Activated CD4-positive, CD25-positive, alpha-beta regulatory T cell treated with anti-CD3 and anti-CD28 coated beads, Interleukin-2, amount 50 U/mL, for 24 hours (primary cell): Measurements from ENCODE around the gene PARD3B.
"Not testable (repeated sequence)": the region's sequence is repeated elsewhere in the genome, so short reads cannot be mapped to it uniquely, and the experiment has no call there.

Experiments used
- ATAC-seq, 2 donors: fragments of 150-1000 bp; cut with Tn5 transposase; one replicate each; pipeline ENCODE4 v1.10.0; 2021; ENCODE audit warnings: mild to moderate bottlenecking in 1 of 2, moderate library complexity in 1 of 2

Gene PARD3B

DNA sequence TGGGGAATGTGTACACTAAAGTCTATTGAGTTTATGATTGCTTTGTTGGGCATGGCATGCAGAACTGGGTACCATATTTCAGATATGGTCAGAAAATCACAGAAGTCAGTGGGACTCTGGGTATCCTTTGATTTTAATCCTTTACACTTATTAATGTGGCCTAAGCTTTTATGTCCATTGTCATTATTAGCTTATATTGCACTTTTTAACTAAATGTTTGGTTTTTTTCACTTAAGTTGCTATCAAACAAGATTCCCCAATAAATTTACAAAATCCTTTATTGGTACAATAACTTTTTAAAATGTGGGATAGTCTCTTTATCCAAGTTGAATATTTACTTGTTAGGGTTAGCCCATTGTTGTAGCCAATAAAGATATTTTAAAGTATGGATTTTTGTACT, 902.9 kb downstream of the PARD3B start:
- no peak for ATAC-seq

DNA sequence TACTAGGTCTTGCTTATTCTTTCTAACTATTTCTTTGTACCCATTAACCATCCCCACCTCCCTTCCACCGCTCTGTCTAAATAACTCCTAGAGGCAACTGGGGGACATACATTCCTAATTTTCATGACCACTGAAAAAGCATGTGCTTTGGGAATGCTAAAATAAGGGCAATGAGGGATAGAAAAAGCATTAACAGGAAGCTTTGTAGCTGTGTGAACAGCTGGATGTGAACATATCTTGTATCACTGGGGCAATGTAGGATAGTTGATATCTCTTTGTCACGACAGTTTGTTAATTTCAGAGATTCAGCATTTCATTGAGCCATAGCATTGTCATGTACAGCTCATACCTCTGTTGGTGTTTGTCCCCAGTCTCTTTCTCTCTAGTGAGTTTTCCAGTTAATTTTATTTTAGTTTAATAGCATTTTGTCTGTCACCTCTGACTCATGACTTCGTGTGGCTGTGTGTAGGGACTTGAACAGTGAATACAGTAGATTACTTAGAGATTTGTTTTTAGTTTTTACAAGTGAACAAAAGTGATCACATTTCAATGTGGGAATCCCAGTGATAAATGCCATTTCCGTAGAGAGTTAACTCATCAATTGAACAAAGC, 906.7 kb downstream of the PARD3B start:
- no peak for ATAC-seq

DNA sequence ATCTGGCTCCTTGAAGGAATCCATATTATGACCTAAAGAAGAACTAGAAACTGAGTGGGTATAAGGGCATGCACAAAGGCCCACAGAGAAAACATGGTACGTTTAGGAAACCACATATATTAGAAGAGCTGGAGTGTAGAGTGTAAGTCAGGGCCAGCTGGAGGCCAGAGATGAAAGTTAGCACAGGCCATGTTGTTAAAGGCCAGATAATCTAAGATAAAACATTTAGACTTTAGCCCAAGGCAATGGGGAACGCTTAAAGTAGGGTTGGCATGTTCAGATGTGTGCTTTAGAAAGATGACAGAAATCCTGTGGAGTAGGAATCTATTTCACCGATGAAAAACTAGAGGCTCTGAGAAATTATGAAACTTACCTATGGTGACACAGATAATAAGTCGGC, 907.9 kb downstream of the PARD3B start:
- ATAC-seq, result no peak

DNA sequence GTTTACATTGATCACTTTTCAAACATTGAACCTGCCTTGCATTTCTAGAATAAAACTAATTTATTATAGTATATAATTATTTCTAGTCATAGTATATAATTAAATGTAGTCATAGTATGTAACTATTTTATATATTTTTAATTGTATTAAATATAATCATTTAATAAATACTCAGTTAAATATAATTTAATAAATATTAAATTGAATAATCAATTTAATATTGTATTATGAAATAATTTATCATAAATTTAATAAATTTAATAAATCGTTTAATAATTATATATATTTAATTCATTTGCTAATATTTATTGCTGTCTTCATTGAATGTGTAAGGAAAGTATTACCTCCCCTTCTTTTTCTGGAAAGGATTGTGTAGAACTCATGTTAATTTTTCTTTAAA, 911.4 kb downstream of the PARD3B start:
- no peak for ATAC-seq

DNA sequence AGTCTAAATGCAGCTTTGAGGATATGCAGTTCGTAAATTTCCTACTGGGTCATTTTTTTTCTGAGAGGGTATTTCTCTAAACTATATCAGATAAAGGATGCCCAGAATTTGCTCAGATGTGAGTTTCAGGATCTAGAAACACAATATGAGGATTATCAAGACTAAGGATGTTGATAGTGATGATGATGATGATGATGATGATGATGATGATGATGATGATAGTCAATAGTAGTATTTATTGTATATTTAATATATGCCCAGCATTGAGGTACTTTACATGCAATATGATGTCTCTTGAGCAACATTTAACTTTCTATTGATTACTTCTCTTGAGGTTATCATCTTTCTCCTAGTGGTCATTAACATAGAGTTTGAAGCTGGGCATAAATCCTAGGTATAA, 914.9 kb downstream of the PARD3B start:
- ATAC-seq, result no peak

DNA sequence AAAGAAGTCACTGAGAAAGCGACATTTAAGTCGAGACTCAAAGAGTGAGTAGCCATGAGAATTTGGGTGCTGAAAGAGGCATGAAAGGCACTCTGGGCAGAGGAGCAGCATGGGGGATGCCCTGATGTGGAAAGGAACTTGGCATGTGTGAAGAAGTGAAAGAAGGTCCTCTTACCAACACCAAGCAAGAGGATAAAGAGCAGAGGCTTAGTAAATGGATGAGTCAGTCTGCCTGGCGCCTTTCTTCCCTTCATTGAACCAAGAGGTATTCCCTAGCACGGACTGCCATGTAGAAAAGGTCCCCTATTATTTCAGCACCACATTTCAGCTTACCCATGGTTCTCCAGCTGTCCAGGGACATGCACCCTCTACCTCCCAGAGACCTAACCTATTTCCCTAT, 915.9 kb downstream of the PARD3B start:
- ATAC-seq, result no peak

DNA sequence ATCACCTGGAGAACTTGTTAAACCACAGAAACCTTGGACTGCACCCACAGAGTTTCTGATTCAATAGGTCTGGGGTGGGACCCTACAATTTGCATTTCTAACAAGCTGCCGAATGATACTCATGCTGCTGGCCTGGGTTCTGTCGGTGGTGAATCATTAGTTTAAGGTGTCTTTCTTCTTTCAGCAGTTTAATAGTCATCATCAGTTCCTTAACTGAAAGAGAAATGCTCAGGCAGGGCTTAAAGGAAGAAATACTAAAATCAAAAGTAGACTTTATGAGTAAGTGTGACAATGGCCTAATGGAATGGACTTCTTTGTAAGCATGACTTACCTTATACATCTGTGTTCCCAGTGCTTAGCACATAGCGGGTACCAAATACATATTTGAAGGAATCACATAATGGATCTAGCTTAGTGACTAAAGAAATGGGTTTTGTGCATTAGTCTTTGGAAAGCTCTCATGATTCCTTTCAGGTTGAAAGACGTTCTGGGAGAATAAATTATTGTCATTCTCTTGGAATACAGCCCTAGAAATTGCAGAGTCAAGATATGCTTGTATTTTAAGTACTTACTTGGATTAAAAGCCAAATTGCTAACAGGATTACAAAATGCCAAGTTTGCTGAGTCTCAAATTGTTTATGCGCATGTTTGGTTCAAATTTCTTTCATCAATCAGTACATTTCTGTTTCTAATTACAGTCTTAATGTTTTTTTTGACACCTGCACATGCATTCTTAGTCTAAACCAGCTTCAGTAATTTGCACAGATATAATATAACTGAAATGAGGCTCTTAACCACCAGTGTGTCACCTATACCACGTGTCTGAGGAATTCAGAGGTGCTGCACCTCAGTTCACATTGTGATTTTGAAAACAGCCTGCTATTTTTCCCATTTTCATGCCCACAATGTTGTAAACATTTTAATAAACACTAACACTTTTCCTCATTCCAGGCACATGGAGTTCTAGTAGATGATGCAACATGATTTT, 916.7 kb downstream of the PARD3B start:
- peak; percentile 25 to 45 for ATAC-seq

DNA sequence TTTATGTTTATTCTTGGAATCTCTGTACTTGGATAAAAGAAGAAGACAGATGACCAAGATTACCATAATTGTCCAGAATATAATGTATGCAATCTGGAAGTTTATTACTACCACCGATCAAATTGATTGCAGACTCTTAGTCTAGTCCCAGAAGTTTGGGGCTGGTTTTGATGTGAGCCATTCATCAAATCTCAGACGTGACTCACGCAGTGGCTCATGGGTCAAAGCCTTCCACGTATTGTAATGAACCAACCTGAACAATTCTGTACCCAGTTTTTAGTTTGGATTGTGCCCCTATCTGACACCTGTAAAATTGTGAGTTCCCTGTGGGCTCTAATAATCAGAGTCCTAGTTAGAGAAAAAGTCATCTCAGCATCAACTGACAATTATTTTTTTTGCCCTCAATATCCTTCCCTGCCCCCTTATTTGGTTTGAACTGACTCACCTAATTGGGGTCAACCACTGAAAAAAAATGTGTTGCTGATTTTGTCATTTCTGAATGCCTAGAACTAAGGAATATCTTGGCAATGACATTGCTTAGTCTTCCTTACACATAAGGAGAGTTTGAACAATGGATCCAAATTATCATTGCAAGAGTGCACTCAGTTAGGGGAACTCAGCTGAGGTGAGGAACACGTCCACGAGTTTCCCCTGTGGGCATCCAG, 917.5 kb downstream of the PARD3B start:
- no peak for ATAC-seq

DNA sequence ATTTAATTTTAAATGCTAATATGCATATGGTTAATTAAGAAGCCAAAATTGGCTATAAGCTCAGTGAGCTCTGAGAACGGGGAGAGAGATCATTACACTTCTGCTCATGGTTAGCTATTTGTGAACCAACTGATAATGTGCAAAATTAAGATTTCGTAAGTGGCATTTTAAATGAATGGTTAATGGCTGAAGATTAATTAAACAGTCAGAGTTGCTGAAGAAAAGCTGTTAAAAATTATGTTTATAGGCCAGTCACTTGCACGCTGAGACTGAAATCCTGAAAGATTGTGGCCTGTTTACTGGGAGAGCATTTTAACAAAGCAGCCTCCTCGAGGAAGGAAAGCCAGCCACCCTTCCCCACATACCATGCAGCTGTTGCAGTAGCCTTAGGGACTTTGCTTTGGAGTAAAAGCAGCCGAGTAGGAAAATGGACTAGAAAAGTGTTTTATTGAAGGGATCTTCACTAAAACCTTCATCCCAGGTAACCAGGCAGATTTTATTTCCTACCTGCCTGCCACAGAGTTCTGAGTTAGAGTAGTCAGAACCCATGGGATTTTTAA, 918.3 kb downstream of the PARD3B start:
- no peak for ATAC-seq

DNA sequence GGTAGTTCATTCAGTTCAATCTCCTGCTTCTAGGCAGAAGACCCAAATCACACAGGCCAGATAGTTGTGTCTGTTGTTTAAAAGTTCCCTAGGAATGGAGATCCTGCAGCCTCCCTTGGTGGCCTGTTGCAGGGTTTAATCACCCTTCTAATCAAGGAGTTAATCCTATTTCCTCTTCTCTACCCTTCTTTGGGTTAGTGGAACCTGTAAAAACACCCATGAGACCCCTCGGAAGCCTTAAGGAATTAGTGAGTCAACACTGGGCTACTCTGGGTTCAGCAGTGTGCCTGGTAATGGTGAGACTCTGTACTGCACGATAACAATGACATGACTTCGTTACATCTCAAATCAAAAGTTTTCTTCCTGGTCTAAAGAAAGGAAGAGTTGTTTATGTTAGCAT, 919.4 kb downstream of the PARD3B start:
- ATAC-seq, result no peak

DNA sequence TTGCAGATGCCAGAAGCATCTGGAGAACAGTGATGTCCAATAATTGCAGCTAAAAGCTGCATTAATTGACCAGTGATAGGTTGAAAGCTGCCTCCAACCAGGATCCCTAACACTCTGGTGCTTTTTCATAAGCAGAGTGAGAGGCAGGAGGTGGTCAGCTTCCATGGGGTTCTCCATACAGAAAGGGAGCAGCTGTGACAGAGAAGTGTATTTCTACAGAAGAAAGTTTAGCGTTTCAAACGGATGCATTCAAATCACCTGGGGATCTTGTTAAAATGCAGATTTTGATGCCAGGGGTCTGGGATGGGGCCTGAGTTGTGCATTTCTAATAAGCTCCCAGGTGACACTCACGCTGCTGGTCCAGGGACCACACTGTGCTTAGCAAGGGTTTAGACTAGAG, 920.5 kb downstream of the PARD3B start:
- no peak for ATAC-seq

DNA sequence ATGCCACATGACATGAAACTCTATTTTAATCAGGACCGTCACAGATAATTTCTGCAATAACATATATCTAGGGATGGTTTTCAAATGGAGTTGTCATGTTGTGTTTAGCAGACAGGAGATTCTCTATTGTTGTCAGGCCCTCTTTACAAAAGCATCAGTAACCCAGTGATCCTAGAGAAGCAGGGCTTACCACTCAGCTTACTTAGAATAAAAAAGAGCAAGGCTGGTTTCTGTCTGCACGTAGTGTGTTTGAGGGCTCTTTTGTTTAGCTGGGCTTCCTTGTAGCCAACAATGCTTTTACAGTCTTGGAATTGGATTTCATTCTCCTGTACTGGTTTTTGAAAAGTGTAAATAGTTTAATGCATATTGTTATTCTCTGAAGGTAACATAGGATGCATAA, 926.5 kb downstream of the PARD3B start:
- no peak for ATAC-seq

DNA sequence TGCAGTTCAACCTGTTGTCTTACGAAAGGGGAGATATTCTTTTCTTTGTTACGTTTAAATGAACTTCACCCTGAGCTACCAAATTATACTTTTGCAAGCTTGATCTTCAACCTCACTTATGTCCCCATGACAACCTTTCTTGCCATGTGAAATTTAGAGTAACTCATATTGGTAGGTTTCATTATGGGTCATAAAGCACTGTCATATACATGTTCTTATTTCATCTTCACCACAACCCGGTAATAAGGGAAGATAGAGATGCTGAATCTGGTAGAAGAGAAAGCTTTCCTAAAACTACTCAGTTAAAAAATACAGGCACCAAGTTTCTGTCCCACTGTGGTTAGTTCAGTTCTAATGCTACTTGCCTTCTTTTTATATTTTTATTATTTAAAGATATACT, 928.5 kb downstream of the PARD3B start:
- ATAC-seq, result peak; percentile 33 to 35

DNA sequence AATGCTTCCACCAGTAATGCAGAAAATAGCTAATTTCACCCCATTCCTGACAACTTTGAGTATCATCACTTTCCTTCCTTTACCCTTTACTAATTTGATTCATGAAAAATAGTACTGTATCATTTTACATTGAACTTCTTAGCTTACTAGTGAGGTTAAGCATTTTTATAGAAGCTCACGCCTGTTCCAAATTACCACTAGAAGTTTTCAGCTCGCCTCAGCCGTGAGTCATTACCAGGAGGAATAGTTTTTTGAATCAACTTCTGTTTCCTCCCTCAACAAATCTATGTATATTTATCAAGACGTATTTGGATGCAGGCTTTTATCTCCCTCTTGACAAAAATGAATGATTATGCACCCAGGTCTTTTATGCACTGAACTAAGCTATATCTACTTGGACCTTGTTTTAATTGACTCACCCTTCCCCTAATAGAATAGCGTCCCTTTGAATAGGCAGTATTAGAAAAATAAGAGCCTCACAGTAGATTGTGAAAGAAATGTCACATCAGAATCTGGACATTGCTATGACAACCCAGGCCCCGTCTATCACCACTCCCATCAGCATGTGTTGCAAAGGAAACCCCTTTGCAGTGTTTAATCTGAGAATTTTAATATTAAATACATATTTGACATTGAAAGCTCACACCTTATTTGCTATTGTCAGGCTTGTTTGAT, 929.6 kb downstream of the PARD3B start:
- no peak for ATAC-seq

DNA sequence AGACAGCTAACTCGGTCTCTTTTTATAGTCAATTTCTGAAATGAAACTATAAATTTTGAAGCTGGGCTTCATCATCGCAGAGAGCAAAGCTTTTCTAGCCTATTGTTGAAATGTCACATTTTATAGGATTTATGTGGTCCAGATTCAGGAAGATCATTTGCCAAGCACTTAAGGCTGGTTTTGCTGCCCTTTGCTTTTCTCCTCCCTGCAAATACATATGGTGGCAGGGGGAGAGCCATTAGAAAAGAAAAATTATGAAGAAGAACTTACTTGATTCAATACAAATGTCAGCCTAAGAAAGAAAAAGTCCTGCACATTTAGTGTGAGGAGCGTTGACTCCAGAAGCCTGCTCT, 930.1 kb downstream of the PARD3B start:
- ATAC-seq, result no peak

DNA sequence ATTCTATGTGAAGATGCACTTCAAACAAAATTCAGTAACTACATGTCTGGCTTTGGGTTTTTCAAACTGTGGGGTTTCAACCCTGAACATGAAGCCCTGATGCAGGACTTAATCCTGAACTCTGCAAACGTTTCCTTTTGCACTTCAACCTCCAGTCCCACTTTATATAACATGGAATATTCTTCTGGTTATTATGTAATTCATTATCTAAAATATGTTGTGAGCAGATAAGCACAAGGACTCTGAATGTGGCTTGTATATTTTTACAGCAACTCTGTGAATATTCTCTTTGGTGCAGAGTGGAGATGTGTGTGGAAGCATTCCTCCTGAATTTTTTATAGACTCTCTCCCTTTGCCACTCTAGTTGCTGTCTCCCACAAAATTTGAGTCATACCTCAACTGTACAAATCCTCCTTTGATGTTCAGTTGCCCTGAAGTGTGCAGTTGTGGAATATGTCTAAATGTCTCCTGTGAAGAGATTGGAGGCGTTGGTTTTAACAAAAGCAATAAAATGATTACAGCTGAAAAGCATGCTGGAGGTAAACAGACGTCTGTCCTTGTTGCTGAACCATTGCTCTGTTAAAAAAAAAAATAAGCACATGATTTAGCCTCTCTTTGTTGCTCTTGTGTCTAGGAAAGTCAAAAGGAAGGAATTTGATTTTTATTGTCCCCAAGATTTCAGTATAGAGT, 931.9 kb downstream of the PARD3B start:
- no peak for ATAC-seq

DNA sequence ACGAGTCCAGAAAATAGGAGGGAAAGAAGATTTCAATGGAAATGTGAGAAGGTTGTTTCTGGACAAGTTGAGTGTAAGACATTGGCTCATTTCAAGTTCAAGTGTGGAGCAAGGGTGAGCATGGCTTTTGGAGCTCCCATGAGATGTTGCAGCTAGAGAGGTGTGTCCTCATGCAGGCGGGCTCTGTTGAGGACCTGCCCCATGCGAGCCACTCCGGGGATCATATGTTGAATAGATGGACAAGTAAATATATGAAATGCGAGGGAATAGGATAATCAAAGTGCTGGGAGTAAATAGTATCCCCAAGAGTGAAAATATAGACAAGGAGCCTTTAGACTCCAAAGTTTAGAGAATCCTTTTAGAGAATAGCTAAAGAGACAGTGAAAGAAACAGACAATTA, 936.6 kb downstream of the PARD3B start:
- no peak for ATAC-seq

DNA sequence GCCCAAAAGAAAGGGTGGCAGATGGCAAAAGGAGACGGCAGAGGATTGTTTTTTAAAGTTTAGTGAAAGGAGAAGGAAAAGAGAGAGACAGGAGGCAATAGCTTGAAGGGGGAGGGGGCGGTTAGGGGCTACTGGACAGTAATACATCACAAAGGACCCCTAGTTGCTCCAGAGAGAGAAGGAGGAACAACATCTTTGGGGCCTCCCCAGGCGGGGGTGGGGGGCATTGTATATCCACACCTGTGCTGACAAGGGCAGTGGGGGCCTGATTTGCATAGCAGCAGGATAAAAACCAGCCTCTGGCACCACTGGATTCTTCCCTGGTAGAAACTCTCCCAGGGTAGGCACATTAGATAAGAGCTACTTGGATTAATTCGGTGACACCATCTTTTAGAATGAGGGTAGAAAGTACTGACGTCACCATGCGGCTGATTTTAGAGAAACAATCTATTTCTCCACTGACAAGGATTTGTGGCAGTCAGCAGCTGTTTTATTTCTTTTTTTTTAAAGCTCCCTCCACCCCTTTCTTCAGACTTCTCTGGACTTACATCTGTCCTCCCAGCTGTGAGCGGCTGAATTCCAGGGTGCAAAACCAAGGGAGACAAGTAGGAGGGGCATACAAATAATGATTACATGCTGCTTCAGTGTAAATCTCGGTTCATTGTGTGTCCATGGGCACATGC, 937.3 kb downstream of the PARD3B start:
- ATAC-seq, result no peak

DNA sequence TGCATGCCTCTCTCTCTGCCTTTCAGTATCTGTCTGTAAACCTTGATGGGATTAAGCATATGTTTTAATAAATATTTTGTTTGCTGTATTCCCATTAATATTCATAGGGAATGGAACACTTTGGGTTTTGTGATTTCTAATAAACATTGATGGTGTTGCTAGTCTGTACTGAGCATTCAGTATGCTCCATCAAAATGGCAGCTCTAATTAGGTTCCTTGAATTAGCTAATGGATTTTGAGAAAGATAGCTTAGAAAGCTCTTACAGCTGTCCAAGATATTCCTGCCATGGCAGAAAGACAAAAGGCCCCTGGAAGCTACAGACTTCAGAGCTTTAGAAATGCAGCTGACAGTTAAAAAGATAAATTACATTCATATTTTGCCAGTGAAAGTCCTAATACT, 937.8 kb downstream of the PARD3B start:
- no peak for ATAC-seq

DNA sequence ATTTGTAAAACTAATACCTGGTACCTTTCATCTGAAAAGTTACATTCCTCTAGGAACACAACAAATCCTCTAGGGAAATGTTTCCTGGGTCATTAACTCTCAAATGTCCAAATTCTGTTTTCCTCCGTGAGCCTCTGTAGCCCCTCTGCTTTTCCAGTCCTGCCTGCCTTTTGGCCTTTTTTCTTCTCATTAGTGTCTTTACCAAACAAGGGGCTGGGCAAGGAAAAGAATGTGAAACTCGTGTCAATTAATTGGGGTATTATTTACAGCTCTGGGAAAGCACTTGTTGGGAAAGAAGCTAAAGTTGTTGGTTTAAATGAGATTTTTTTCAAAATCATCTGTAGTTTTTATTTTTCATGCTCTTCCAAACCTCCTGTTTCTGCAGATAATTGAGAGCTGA, 938.9 kb downstream of the PARD3B start:
- no peak for ATAC-seq

DNA sequence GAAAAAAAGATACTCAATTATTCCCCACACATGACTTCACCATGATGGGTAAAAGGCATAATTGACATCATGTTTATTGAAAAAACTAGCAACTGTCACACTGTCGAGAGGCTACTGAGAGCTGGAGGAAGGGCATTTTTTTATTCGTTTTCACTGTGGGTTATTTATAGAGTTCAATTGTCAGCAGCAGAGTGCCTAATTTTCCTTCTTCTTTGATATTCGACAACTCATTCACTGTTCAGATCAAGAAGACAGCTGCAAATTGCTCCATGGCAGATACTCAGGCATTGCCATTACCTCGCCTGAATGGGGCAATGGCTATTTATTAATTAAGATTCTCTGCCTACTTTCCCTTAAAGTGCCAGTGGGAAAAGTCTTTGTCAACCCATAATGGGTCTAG, 939.5 kb downstream of the PARD3B start:
- ATAC-seq, result no peak

DNA sequence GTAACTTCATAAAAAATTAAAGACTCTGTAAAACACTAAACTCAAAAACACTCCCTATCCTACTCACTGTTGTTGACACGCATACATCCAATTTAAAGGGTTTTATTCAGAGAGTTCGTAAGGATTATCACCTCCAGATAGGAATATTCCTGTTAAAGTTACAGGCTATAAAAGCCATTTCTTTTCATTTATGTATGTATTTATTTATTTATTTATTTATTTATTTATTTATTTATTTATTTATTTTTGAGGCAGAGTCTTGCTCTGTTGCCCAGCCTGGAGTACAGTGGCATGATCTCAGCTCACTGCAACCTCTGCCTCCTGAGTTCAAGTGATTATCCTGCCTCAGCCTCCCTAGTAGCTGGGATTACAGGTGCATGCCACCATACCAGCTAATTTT, 948.3 kb downstream of the PARD3B start:
- ATAC-seq, result not testable (repeated sequence)
